ENCODE data around the gene SLC45A1.

DNA sequence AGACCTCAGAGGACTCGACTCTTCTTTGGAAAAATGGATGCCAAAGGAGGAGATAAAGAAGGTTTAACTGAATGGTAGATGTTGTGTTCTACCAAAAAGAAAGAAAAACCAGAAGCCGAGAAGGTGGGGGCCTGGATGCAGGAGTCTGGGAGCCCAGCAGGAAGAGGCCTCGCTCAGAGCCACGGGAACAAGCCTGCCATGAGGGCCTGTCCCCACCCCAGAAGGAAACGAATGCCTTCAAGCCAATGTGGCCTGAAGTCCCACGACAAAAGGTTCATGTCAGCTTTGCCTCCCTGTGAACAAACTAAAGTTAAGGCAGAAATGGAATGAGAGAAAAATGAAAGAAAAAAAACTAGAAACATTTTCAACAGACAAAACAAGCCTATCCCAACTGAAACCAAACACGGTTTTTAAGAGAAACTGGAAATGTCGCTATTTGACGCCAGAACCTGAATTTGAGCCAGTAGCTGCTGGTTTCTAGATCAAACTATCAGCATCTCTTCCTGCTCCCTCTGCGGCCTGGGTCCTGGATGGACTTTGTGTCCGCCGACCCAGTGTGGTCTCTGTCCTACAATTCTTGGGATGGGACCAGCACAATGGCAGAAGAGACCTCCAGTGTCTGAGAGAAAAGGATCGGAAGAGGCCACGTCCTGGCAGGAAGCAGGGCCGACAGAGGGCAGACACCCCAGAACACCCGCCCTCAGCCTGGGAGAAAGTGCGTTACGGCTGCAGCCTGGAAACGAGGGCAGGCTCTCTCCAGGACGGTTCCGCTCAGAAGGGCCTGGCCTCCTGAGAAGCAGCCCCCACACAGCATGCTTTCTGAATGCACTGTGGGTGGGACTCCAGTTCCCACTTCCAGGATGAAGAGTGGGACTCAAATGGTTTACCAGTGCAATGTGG is 35.2 kb downstream of the SLC45A1 start:
- TF ChIP-seq, protein P1, sequence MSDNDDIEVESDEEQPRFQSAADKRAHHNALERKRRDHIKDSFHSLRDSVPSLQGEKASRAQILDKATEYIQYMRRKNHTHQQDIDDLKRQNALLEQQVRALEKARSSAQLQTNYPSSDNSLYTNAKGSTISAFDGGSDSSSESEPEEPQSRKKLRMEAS (IDR thresholded peaks at IDR 0.05), result no peak
- no peak for TF ChIP-seq JUND (IDR thresholded peaks at IDR 0.05)
- TF ChIP-seq POLR2AphosphoS5 (IDR thresholded peaks at IDR 0.05; ENCODE audit: low read depth, low read length), result no peak
- TF ChIP-seq ZNF274 (IDR thresholded peaks at IDR 0.05; ENCODE audit: low read depth, low read length), result no peak
- TF ChIP-seq, protein P2, sequence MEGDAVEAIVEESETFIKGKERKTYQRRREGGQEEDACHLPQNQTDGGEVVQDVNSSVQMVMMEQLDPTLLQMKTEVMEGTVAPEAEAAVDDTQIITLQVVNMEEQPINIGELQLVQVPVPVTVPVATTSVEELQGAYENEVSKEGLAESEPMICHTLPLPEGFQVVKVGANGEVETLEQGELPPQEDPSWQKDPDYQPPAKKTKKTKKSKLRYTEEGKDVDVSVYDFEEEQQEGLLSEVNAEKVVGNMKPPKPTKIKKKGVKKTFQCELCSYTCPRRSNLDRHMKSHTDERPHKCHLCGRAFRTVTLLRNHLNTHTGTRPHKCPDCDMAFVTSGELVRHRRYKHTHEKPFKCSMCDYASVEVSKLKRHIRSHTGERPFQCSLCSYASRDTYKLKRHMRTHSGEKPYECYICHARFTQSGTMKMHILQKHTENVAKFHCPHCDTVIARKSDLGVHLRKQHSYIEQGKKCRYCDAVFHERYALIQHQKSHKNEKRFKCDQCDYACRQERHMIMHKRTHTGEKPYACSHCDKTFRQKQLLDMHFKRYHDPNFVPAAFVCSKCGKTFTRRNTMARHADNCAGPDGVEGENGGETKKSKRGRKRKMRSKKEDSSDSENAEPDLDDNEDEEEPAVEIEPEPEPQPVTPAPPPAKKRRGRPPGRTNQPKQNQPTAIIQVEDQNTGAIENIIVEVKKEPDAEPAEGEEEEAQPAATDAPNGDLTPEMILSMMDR (IDR thresholded peaks at IDR 0.05 in 2 of 3, conservative IDR thresholded peaks at IDR 0.05 in 1 of 3; ENCODE audit: borderline replicate concordance in 1 of 3, insufficient read depth in 1 of 3, low read depth in 2 of 3, low read length in 2 of 3), result no peak

All from HCT116 (cell line).